SK-N-DZ (cell line): Measurements from ENCODE around the gene NELFA. TPM values are rescaled to one million over a fixed set of nuclear protein-coding genes. Genes with fewer than 3 reads are reported as not detected.

Source experiments
- DNase-seq: peaks from one replicate; pipeline ENCODE4 v3.0.0-alpha.2; 2015; ENCODE audit warnings: low spot score
- polyA plus RNA-seq, 2 experiments: library from polyadenylated mRNA; depleted of rRNA; stranded (reverse); fragments of >200 nt; gene quantifications; 2 replicates each; pipeline ENCODE4 v1.2.3, GENCODE V29; 2014

NELFA gene
- 50.7 and 51.7 TPM in 2 replicates for polyA plus RNA-seq (2014; cell fraction: cytosol; rRNA removed)
- 47.8 and 51.0 TPM in 2 replicates for polyA plus RNA-seq (2014; cell fraction: nucleus; rRNA removed)

DNA sequence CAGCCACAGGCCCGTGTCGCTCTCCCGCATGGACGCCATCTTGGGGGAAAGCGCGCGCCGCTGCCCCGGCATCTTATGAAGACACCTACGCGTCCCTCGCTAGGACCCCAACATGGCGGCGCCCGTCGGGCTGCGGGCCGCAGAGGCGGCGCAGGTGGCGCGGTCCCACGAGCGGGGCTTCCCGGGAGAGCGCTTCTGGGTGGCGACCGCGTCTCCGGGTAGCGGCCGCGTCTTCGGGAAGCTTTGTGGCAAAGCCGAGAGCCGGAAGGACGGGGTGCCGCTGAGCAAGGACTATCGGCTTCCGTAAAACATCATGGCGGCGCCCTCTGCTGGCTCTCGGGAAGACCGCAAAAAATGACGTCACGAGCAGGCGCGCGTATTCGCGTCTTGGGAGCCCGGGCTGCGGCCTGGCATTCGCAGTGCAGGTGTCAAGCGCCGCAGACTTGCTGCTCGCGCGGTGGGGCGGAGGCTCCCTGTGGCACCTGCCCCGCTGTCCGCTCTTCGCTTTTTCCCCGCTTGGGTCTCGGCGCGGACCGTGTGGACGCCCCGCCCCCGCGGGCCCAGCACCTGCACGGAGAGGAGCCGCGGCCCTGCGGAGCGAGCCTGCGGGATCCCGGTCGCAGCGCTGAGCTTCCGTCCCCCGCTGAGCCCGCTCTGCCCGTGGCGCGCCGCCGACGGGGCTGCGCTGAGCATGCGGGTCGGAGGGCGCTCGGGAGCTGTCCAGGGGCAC is at the start of gene NELFA:
Gene NELFA (minus strand): TSS at position 54 of the 730 bp plus-strand sequence. CDS start 15 bp downstream, at position 39.
- DNase-seq, result peak; percentile 94

GRCh38 chr4:2057382-2058065 is 48.8 kb upstream of the NELFA start:
- DNase-seq, result no peak

DNA sequence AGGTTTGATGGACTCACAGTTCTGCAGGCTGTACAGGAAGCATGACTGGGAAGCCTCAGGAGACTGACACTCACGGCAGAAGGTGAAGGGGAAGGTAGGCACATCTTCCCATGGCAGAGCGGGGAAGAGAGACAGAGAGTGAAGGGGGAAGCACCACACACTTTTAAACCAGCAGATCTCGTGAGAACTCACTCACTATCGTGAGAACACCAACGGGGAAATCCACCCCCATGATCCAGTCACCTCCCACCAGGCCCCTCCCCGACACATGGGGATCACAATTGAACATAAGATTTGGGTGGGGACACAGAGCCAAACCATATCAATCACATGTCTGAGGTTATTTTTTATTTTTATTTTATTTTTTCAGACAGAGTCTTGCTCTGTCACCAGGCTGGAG is 45.4 kb upstream of the NELFA start:
- DNase-seq, result no peak

GRCh38 chr4:2051086-2051485 is 42.3 kb upstream of the NELFA start:
- no peak for DNase-seq

DNA sequence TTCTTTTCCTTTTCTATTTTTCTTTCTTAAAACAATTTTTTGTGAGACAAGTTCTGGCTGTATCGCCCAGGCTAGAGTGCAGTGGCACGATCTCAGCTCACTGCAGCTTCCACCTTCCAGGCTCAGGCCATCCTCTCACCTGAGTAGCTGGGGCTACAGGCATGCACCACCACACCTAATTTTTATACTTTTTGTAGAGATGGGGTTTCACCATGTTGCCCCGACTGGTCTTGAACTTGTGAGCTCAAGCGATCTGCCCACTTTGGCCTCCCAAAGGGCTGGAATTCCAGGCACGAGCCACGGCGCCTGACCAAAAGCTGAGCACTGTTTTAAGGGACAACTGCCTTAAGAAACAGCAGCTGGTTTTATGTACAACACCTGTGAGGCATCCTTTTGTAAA is 41.0 kb upstream of the NELFA start:
- DNase-seq, result no peak

DNA sequence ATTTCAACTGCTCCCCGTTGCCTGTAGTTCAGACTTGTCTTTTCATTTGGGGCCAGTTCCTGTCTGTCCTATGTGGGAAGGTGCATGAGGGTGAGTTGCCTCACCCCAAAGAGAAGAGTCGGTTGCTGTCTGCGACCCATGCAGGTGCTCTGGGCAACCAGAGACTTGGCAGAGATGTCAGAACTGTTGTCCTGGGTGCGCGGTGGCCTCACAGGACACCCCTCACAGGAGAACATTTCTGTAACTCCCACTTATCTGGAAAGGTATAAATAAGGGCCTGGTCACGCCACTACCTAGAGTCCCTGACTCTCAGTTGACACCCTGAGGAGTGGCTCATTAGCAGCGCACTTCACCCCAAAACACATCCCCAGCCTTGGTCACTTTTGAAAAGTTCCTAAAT is 40.6 kb upstream of the NELFA start:
- no peak for DNase-seq

- DNase-seq, result no peak
Observed at GRCh38 chr4:2048831-2049230, 40.1 kb upstream of the NELFA start.

DNA sequence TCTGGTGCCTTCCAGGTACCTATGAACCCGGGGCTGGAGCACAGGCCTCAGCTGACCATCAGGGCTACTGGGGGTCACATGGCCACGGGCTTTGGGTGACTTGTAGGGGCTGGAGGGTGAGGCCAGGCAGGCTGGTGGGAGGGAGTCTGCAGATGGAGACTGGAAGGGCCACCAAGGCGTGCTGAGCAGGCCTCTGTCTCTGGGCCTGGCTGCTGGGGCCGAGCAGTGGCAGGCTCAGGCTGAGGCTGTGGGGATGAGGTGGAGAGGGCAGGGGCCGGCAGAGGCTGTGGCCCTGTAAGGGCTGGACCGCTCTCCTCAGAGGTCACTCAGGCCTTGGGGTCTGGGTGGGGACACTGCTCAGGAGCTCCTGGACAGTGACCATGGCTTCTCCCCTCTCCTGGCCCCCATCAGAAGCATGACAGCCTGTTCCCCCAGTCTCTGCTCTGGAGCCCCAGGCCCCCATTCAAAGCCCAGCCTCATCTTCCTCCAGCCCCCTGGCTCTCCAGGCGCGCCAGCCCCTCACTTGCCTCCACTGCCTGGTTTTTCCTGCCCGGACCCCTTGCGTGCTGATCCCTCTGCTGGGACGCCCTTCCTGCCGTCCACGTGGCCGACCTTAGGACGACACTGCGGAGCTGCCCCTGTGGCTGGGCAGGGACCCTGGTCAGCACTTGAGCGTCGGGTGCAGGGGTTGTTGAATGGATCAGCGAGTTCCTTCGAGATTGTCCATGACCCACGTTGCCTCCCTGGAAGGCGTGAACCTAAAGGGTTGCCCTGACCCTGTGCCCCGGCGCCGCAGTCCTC is 39.2 kb upstream of the NELFA start:
- no peak for DNase-seq

- no peak for DNase-seq
Observed at GRCh38 chr4:2047031-2047660, 38.4 kb upstream of the NELFA start.

- no peak for DNase-seq
Observed at GRCh38 chr4:2046031-2046961, 37.5 kb upstream of the NELFA start.

DNA sequence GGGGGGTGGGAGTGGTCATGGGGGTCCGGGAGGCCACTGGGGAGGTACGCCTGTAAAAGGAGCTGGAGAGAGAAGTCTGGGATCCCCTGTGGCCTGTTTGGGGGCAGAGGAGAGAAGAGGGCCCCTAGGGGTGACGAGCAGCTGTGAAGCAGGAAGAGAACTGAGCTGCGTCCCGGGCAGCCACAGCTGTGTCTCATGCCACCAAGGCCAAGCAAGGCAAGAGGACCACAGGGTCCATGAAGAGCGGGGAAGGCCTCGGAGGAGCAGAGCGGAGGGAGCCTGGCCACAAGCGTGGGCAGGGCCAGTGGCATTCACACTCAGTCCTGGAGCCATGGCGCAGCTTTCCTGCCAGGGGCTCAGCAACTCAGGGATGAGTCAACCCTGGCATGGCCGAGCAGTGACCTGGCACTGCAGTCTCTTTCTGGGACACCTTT is 36.8 kb upstream of the NELFA start:
- no peak for DNase-seq

GRCh38 chr4:2044542-2045517 is 36.1 kb upstream of the NELFA start:
- no peak for DNase-seq

DNA sequence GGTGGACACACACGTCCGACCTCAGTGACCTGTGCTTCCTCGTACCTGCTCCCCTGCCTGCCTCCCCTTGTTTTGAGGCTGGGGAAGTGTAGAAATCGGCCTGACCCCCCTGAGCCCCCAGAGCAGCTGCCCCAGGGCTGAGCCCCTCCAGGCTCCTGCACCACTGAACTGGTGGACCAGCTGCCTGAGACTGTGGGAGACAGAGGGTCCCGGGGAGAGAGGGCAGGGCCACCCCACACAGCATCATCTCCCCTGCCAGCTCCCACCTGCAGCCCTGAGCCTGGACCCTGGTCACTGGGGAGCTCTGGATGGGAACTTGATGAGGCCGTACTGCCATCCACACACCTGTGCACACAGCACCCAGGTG is 35.3 kb upstream of the NELFA start:
- no peak for DNase-seq

DNA sequence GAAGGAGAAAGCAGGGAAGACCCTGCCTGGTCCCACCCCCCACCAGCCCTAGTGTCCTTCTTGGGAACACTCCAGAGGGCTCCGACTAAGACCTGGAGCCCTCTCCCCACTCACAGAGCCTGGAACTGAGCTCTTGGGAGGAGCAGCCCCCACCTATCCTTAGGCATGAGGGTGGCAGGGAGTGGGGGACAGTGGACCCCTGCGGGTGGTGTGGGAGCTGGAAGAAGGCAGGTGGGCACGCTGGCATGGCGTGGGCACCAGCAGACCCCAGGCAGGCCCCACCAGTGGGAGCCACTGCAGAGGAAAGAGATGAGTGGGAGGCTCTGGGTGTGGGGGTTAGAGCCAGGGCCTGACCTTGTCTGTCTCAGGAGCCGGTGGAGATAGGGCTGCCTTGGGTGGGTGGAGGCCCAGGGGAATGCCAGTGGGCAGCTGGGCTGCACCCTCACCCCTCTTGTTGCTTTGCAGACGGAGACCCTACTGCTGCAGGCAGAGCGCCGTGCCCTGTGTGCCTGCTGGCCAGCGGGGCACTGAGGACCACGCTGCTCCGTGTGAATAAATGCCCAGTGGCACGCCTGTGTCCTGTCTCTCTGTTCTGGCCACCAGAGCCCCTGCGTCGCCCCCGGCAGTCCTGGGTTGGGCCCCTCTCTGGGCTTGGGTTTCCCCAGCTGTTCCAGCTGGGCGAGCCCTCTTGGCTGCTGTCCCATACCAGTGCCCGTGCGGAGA is 34.8 kb upstream of the NELFA start:
- no peak for DNase-seq

- no peak for DNase-seq
Observed at GRCh38 chr4:2042947-2043395, 34.2 kb upstream of the NELFA start.

DNA sequence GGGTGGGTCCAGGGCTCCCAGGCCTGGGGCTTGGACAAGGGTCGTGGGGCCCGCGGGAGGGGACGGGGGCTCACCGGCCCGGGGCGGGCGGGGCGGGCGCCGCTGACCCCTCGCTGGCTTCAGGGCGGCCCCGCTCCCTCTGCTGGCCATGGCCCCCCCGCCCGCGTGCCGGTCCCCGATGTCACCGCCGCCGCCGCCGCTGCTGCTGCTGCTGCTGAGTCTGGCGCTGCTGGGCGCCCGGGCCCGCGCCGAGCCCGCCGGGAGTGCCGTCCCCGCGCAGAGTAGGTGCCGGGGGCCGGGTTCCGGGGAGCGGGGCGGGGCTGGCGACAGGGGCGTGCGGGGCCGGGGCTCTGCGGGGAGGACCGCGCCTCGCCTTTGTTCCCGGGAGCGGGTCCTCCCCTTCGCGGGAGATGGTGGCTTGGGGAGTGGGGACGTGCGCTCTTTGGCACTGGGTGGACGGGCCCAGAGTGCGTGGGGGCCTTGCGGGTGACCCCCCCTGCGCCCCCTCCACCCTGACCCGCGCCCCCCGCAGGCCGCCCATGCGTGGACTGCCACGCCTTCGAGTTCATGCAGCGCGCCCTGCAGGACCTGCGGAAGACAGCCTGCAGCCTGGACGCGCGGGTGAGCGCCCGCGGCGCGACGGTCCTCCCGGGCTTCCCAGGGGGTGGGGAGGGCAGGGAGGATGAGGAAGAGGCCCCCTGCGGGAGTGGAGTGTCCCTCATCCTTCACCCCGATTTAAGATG is 33.6 kb upstream of the NELFA start:
- no peak for DNase-seq

DNA sequence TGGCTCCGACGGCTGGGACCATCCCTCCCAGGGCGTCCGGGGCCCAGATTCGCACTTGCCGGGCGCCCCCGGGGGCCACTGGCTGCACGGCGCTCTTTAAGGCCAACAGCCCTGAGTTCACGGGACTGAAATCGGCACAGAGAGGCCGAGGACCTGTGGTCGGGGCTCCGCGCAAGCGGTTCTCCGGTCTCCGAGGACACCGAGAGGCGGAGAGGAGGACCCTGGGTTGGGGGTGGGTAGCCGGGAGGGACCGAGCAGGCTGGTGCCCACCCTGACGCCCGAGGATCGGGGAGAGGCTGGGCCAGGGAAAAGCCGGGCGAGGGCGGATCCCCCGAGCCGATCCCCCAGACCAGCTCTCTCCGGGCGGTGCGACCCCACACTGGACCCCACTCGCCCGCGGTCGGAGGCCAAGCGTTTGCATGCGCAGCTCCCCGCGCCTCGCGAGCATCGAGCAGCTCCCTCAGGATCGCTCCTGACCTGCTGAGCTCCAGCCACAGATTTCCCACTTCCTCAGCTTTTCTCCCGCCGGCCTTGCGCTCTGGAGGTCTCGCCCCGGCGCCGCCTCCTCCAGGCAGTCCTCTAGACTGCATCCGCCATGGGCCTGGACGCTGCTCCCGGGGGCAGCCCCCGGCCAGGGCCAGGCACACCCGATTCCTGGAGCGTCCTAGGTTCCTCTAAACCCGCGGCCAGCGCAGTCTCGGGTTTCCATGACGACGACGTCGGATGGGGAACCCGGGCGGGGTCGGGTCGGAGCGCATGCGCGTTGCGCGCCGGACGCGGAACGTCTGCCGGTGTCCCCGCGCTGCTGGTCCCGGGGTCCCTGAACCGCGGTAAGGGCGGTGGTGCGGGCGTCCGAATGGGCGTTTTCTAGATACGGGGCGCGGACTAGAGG is 32.7 kb upstream of the NELFA start:
- DNase-seq, result peak; percentile 84
